Stimulated activated CD8-positive, alpha-beta memory T cell treated with anti-CD3 and anti-CD28 coated beads, Interleukin-15, amount 100 ng/mL, for 24 hours (primary cell): ENCODE results near the gene TRIM65.
"Not testable (repeated sequence)": the region's sequence is repeated elsewhere in the genome, so short reads cannot be mapped to it uniquely, and the experiment has no call there.

ENCODE experiments used
- DNase-seq: peaks from one replicate; pipeline ENCODE4 v3.0.0-alpha.2; 2020; ENCODE audit warnings: low read depth

Gene TRIM65

GRCh38 chr17:75895370-75896155 lies 1.2 kb downstream of the TRIM65 start:
- DNase-seq, result no peak

GRCh38 chr17:75894049-75894733 lies 2.6 kb downstream of the TRIM65 start:
- no peak for DNase-seq

- DNase-seq, result no peak
Observed at GRCh38 chr17:75893305-75894048, 3.3 kb downstream of the TRIM65 start.

GRCh38 chr17:75892556-75893224 lies 4.1 kb downstream of the TRIM65 start:
- no peak for DNase-seq

- DNase-seq, result no peak
Observed at GRCh38 chr17:75891605-75892555, 4.9 kb downstream of the TRIM65 start.

- no peak for DNase-seq
Observed at GRCh38 chr17:75891022-75891604, 5.6 kb downstream of the TRIM65 start.

- DNase-seq, result no peak
Observed at GRCh38 chr17:75889454-75889853, 7.3 kb downstream of the TRIM65 start.

GRCh38 chr17:75888484-75888883 lies 8.3 kb downstream of the TRIM65 start:
- DNase-seq, result no peak

- not testable (repeated sequence) for DNase-seq
Observed at GRCh38 chr17:75885860-75886259, 10.9 kb downstream of the TRIM65 start.

- no peak for DNase-seq
Observed at GRCh38 chr17:75885431-75885830, 11.3 kb downstream of the TRIM65 start.

GRCh38 chr17:75881678-75882454 lies 14.9 kb downstream of the TRIM65 start:
- no peak for DNase-seq

- DNase-seq, result no peak
Observed at GRCh38 chr17:75880266-75880665, 16.5 kb downstream of the TRIM65 start.

- no peak for DNase-seq
Observed at GRCh38 chr17:75878174-75878998, 18.4 kb downstream of the TRIM65 start, which contains the start of gene TRIM47. Gene TRIM47 (minus strand): TSS chr17:75878581. CDS start chr17:75878548, 33 bp downstream.

GRCh38 chr17:75877752-75878173 lies 19.0 kb downstream of the TRIM65 start:
- DNase-seq, result peak; percentile 36

- no peak for DNase-seq
Observed at GRCh38 chr17:75876938-75877751, 19.6 kb downstream of the TRIM65 start.

GRCh38 chr17:75876190-75876937 lies 20.4 kb downstream of the TRIM65 start:
- DNase-seq, result peak; percentile 31

- no peak for DNase-seq
Observed at GRCh38 chr17:75875940-75876189, 20.9 kb downstream of the TRIM65 start.
